Panc1 (cell line): ENCODE data around the gene CCNL2. TPM values are rescaled to one million over a fixed set of nuclear protein-coding genes. Genes with fewer than 3 reads are reported as not detected.

ENCODE experiments used
- ATAC-seq: fragments of 200-7000 bp; cut with Tn5 transposase; 2 replicates; pipeline ENCODE4 v1.9.1; 2020; ENCODE audit warnings: mild to moderate bottlenecking, moderate library complexity
- BruUV-seq: library from RNA; stranded (reverse); fragments of 400-500 nt; replicated peaks from 2 replicates; lab custom pipeline; 2021; lab: Mats Ljungman, UMichigan
- CTCF ChIA-PET: fragments of 300-600 bp; sonication (Branson Sonifier 250); formaldehyde crosslinking; loops from one replicate; lab custom pipeline; 2022; ENCODE audit warnings: antibody characterized with exemption; lab: Charles Lee
- POLR2A ChIA-PET: fragments of 300-600 bp; sonication (Branson Sonifier 250); formaldehyde crosslinking; loops from one replicate; lab custom pipeline; 2022; ENCODE audit warnings: antibody characterized with exemption; lab: Charles Lee
- DNase-seq: peaks from one replicate; pipeline ENCODE4 v3.0.0-alpha.2; 2010; ENCODE audit warnings: low read depth, low spot score
- H3K27ac ChIP-seq: 2 replicates; pipeline ENCODE4 v1.5.1; 2011; ENCODE audit warnings: mild to moderate bottlenecking, low read length, inconsistent platforms
- H3K27me3 ChIP-seq: fragments of 200-500 bp; sonication (Bioruptor generic); 2 replicates; pipeline ENCODE4 v1.6.0; 2014; ENCODE audit warnings: low read length, inconsistent platforms; ENCODE audit not compliant: control insufficient read depth, insufficient read depth
- H3K36me3 ChIP-seq: fragments of 200-500 bp; sonication (Bioruptor generic); 2 replicates; pipeline ENCODE4 v1.5.1; 2014; ENCODE audit warnings: inconsistent platforms, mild to moderate bottlenecking, low read length, moderate library complexity; ENCODE audit not compliant: control insufficient read depth, insufficient read depth
- H3K4me1 ChIP-seq: 2 replicates; pipeline ENCODE4 v1.5.1; 2011; ENCODE audit warnings: inconsistent platforms, mild to moderate bottlenecking, low read length, moderate library complexity; ENCODE audit not compliant: control insufficient read depth, insufficient read depth
- H3K4me3 ChIP-seq, 2 experiments: 2 replicates each; pipeline ENCODE4 v1.5.1; 2011 to 2012; ENCODE audit warnings: low read depth in 2 of 2, low read length in 2 of 2, mild to moderate bottlenecking in 2 of 2, inconsistent platforms in 1 of 2, moderate library complexity in 1 of 2
- H3K9me3 ChIP-seq: fragments of 200-500 bp; sonication (Bioruptor generic); 2 replicates; pipeline ENCODE4 v1.5.1; 2014; ENCODE audit warnings: low read depth, mild to moderate bottlenecking, inconsistent platforms, low read length, moderate library complexity; ENCODE audit not compliant: control insufficient read depth, insufficient read depth
- CTCF ChIP-seq: fragments of 450-650 bp; IDR thresholded peaks from 2 replicates; pipeline ENCODE4 v1.5.1; 2017; ENCODE audit warnings: mild to moderate bottlenecking
- POLR2AphosphoS5 ChIP-seq: IDR thresholded peaks from 2 replicates; pipeline ENCODE4 v1.6.1; 2012; ENCODE audit warnings: mild to moderate bottlenecking, low read depth, low read length, moderate library complexity
- REST ChIP-seq, 2 experiments: IDR thresholded peaks; 2 replicates each; pipeline ENCODE4 v1.6.1; 2011 to 2012; ENCODE audit warnings: low read depth in 2 of 2, control low read depth in 1 of 2, low read length in 1 of 2, mild to moderate bottlenecking in 1 of 2, moderate library complexity in 1 of 2; ENCODE audit not compliant: insufficient read depth in 1 of 2
- SIN3A ChIP-seq: IDR thresholded peaks from 2 replicates; pipeline ENCODE4 v1.6.1; 2012; ENCODE audit warnings: low read depth, mild to moderate bottlenecking, low read length, moderate library complexity, borderline replicate concordance; ENCODE audit not compliant: insufficient read depth
- TCF7L2 ChIP-seq: IDR thresholded peaks from 2 replicates; pipeline ENCODE4 v1.6.1; 2011; ENCODE audit warnings: mild to moderate bottlenecking, low read depth, low read length, inconsistent platforms
- in situ Hi-C: cut with HindIII; loops from 2 replicates; pipeline ENCODE4 v1.10.0; 2016; ENCODE audit warnings: low sequenced_read_pairs, low pct_unique_long_range_greater_than_20kb
- intact Hi-C: fragments of 100-400 bp; cut with micrococcal nuclease; formaldehyde crosslinking; loops from one replicate; pipeline ENCODE4 v1.10.0; 2022; ENCODE audit not compliant: unreplicated experiment
- total RNA-seq: library from RNA; stranded (reverse); gene quantifications from one replicate; pipeline ENCODE4 v1.2.1, GENCODE V29; 2021; ENCODE audit not compliant: unreplicated experiment

Gene CCNL2
- total RNA-seq, 1 experiment from 2014 or later: 297 TPM

GRCh38 chr1:1376551-1377226, 22.4 kb downstream of the CCNL2 start:
- ChIA-PET POLR2A (no interaction called here), CTCF (no interaction called here)
- Histone ChIP-seq H3K36me3 (peaks cover 16% of the 10 kb centered on the region; the same call in 1 of the 2 replicates), H3K9me3 (no peaks in the 10 kb centered on the region), H3K27ac (peak overlapping the region; percentile 90), H3K27me3 (no peaks in the 10 kb centered on the region), H3K4me1 (peaks cover 31% of the 10 kb centered on the region), H3K4me3 (no peak overlapping the region)
- DNase-seq (no peak), ATAC-seq (no peak)
- intact Hi-C loops (no loop called here), in situ Hi-C loops (no loop called here)
- no TSS peak for BruUV-seq
- TF ChIP-seq SIN3A: no peak
- TF ChIP-seq TCF7L2: no peak
- no peak for TF ChIP-seq REST (IDR thresholded peaks at IDR 0.05; ENCODE audit: insufficient read depth in 1 of 2, low read depth in 2 of 2, low read length in 1 of 2)
- no peak for TF ChIP-seq POLR2AphosphoS5
- TF ChIP-seq CTCF: no peak

- ATAC-seq: peak; percentile 91
Measured at GRCh38 chr1:1374929-1375662, 24.0 kb downstream of the CCNL2 start, which contains the start of gene AURKAIP1. Gene AURKAIP1, minus strand, starts transcription at chr1:1375207. Its CDS starts 451 bp downstream, at chr1:1374756.

More at GRCh38 chr1:1374929-1375662, 24.0 kb downstream of the CCNL2 start, which contains the start of gene AURKAIP1:
- TF ChIP-seq REST (IDR thresholded peaks at IDR 0.05; ENCODE audit: insufficient read depth in 1 of 2, low read depth in 2 of 2, low read length in 1 of 2): peak in 1 of 2 experiments; percentile 71; a peak in 1 of 4 replicates
- TF ChIP-seq CTCF: peak; percentile 48; the same call in 1 of the 2 replicates
- TF ChIP-seq POLR2AphosphoS5: peak; percentile 68; the same call in 1 of the 2 replicates
- TF ChIP-seq TCF7L2: peak; percentile 43; the same call in 1 of the 2 replicates
- peak; percentile 54; the same call in 1 of the 2 replicates for TF ChIP-seq SIN3A
- Histone ChIP-seq H3K27ac (peak within 1 kb of the TSS; percentile 90), H3K9me3 (no peaks in the 10 kb centered on the region), H3K27me3 (no peaks in the 10 kb centered on the region), H3K36me3 (peaks cover 16% of the 10 kb centered on the region; the same call in 1 of the 2 replicates), H3K4me3 (peak within 1 kb of the TSS; percentile 72 to 97), H3K4me1 (peaks cover 32% of the 10 kb centered on the region)
- in situ Hi-C loops: no loop called here
- intact Hi-C loops: no loop called here
- BruUV-seq: no TSS peak
- ChIA-PET POLR2A (interaction anchor here (0.7 to 0.8 kb wide), 2 partner anchors 24 to 61 kb away, joined by 3 to 6 read pairs; partner anchors contain the start of gene CCNL2), CTCF (interaction anchor here (0.7 kb wide), 2 partner anchors 66 to 223 kb away, joined by 4 to 5 read pairs; no protein-coding TSS in a partner anchor)
- DNase-seq: peak; percentile 98
